ENCODE data around the gene OLFM1.

Gene OLFM1

GRCh38 chr9:135090547-135090946 is 3.1 kb downstream of the OLFM1 start:
- DNase-seq, result no peak

DNA sequence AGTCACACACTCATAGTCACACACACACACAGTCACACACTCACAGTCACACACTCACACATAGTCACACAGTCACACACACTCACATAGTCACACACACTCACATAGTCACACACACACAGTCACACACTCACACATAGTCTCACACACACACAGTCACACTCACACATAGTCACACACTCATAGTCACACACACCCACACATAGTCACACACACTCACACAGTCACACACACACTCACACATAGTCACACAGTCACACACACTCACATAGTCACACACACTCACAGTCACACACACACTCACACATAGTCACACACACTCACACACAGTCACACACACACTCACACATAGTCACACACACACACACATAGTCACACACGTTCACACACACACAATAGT is 4.1 kb downstream of the OLFM1 start:
- DNase-seq, result no peak

- DNase-seq, result no peak
These were observed 5.6 kb downstream of the OLFM1 start for GRCh38 chr9:135093111-135093510.

DNA sequence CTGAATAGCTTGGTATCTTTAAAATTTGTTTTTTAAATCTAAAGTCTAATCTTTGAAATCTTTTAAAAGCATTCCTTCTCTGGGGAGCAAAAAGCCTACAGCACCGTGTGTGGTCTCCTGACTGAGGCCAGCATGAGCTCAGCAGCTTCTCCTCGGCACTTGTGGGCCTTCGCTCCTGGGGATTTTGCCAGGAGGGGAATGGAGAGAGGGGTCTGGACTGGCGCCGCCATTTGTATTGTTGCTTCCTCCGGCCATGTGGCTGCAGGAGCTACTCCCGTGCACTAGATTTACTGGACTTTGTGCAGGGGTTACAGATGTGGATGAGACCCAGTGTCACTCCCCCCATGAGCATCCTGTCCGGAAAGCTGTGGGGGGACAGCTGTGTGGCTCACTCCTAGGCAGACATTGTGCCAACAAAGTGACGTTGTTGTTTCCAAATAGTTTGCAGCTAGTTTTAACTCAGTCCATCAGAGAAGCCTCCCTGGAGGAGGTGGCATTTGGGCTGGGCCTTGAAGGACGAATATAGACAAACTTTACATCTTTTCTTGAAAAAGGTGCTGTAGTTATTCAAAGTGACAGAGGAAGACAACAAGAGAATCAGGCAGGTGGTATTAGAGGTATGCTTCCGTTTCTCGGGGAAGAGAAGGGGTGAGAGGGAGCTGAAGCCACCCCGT is 6.6 kb downstream of the OLFM1 start:
- DNase-seq, result no peak

DNA sequence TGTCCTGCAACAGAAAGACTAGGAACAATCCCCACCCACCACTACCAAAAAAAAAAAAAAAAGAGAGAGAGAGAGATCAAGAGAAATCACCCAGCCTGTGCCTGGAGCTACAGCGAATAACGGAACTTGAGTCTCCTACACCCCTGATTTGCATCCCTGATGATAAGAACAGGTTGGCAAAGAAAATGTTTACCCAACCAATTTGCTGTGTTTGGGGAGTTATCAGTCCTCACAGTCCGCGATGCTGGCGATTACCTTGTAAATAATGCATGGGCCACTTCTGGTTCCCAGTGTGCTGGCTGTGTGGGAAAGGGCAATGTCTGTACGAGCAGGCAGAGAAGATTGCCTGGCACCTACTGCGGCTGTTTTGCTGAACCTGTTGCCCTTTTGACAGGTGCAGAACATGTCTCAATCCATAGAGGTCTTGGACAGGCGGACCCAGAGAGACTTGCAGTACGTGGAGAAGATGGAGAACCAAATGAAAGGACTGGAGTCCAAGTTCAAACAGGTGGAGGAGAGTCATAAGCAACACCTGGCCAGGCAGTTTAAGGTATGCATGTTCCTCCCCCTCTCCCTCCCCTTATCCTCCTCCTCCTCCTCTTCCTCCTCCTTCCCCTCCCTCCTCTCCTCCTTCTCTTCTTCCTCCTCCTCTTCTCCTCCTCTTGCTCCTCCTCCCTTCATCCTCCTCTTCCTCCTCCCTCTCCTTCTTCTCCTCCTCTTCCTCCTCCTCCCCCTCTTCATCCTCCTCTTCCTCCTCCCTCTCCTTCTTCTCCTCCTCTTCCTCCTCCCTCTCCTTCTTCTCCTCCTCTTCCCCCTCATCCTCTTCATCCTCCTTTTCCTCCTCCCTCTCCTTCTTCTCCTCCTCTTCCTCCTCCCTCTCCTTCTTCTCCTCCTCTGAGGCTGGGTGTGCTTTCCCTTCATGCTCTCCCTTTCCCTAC is 8.3 kb downstream of the OLFM1 start:
- no peak for DNase-seq

GRCh38 chr9:135096408-135096895 is 9.0 kb downstream of the OLFM1 start:
- DNase-seq, result no peak

DNA sequence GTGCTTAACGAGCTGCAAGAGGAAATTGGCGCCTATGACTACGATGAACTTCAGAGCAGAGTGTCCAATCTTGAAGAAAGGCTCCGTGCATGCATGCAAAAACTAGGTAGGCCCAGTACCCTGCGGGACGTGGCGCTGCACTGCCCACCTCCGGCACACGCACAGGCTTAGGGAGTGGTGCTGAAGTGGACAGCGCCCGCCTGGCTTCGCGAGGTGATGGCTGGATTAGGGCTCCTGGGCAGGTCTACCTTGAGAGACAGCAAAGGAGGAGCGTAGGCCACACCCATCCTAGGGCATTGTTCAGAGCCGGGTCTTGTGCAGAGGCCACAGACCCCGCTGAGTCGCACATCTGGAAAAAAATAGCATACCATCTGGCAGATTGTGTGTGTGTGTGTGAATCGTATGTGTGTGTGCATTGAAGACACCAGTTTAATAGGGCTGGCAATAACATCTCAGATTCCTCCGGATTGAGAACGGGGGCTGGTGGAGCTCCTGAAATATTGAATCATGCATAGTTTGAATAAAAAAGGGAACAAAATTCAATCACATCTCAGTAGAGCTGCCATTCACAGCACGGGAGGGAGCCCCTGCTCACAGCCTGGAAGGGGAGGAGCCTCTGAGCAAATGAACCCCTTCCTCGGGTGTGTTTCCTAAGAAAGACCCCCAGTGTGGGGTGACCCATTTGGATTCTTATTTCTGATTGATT is 11.1 kb downstream of the OLFM1 start:
- no peak for DNase-seq

- DNase-seq, result no peak
These were observed 12.1 kb downstream of the OLFM1 start for GRCh38 chr9:135099574-135099973.

DNA sequence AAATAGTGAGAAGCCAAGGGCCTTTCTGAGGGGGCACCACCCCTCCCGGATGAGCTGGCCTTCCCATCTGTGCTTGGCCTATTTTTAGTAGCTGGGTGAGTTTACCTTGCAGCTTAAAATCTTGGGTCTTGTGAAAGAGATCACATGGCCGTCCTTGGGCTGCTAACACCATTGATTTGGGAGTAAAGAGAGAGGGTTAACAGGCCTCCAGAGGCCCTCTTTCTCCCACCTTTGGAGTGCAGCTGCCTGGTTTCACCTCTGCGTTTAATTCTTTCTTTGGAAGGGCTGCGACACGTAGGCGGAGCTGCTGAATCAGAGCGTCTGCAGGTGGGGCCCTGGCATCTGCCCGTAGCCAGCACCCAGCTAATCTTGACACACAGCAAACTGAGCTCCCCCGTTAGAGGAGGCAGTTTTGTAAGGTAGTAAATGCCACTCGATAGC is 12.8 kb downstream of the OLFM1 start:
- DNase-seq, result no peak

DNA sequence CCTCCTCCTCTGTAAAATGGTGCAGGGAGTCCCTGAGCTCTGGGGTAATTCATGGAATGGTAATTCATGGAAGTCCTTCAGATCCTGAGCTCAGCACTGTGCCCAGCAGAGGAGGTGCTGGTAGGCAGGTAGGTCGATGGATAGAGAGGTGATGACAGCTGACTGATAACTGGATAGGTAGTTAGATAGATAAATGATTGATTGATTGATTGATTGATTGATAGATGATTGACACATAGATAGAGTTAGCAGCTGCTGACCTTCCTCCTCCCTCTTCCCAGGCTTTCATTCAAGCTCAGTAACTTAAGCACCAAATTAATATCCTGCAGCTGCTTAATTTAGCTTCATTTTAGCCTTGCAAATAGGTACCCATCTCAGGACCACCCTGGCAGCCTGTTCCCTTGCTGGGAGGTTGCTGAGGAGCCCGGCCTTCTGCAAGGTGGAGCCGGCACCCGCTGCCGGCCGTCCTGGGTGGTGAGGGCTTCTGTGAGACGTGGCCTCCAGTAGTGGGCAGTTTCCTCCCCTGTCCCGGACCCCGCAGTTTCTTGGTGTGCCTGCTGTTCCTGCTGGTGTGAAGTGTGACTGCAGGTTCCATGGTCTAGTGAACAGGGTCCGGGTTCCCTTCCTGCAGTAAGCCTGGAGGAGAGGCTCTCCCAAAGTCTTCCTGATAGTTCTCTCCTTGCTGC is 13.4 kb downstream of the OLFM1 start:
- DNase-seq, result no peak

DNA sequence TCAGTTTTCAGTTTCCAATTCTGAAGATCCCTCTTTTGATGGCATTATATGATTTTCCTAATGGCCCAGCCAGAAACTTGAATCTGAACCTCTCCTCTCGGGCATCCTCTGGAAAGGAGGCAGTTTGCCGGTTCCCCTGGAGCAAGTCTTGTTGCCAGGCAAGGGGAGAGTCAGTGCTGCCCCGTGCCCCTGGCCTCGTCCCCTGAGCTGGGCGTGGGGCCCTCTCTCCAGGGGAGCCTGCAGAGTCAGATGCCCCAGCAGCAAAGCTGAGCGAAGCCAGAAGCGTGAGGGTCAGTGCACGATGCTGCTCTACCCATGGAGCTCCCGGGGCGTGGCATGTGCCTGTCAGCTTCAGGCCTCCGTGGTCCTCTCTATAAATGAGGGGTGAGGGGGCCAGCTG is 14.0 kb downstream of the OLFM1 start:
- no peak for DNase-seq

- DNase-seq, result no peak
These were observed 14.5 kb downstream of the OLFM1 start for GRCh38 chr9:135101926-135102325.

- no peak for DNase-seq
These were observed 14.9 kb downstream of the OLFM1 start for GRCh38 chr9:135102331-135102730.

DNA sequence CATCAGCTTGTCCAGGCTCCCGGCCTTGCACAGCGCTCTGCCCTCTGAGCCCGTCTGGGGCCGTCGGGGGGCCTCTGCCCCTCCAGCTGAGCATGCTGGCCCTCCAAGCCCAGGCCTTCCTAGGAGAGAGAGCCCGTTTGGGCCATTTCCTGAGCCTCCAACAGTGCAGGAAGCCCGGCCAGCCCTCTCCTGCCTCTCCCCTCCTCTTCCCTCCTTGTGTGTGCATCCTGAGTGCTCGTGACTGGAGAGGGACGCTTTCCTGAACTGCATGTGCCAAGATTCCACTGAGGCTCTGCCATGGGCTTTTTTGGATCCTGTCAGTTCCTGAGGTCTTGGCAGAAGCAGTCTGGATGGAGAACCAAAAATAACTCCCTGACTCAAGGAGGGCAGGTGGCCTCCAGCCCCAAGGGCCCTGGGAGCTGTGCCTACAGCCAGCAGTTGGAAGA is 15.6 kb downstream of the OLFM1 start:
- no peak for DNase-seq

DNA sequence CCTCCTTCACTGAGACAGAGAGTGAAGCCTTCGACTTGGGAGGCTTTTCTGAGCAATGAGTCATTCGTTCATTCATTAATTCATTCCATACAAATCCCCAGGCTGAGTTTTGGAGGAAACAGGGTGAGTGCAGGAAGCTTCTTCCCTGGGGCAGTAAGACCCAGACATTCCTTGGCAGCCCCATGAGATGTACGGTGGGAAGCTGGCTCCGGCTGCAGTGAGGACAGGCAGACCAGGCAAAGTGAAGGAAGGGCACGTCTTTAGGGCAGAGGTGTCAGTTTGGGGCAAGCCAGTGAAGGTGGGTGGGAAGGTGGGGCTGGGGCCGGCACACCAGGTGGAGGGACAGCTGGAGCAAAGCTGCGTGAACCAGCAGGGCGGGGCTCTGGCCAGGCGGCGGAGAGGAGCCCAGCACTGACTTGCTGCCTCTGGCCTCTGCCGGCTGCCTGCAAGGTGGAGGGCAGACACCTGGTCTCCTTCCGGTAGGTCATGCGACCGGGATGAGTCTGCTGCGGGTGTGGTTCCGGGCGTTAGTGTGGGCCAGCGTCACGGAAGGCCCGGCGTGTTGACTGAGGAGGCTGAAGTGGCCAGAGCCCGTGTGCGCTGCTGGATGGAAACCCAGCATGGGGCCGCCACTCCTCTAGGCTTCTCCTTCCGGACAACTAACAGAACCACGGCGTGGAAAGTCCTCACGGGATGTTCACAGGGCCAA is 16.6 kb downstream of the OLFM1 start:
- DNase-seq, result no peak

DNA sequence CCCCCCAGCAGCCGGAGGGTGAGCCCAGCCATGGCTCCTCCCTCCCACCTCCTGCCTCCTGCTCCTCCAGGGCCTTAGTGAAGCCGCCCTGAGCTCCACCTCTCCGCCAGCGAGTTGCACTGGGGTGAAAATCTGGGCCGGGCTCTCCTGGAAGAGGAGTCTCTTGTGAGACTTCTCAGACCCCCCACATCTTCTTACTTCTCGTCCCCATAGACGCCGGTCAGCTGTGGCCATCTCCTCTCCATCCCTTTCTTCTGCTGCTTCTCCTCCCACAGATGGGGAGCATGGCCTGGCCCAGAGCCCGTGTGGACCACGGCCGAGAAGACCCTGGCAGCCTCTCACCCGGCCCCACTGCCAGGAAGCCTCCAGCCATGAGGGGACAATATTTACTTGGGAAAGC is 17.3 kb downstream of the OLFM1 start:
- no peak for DNase-seq

- no peak for DNase-seq
These were observed 17.8 kb downstream of the OLFM1 start for GRCh38 chr9:135105211-135105745.

DNA sequence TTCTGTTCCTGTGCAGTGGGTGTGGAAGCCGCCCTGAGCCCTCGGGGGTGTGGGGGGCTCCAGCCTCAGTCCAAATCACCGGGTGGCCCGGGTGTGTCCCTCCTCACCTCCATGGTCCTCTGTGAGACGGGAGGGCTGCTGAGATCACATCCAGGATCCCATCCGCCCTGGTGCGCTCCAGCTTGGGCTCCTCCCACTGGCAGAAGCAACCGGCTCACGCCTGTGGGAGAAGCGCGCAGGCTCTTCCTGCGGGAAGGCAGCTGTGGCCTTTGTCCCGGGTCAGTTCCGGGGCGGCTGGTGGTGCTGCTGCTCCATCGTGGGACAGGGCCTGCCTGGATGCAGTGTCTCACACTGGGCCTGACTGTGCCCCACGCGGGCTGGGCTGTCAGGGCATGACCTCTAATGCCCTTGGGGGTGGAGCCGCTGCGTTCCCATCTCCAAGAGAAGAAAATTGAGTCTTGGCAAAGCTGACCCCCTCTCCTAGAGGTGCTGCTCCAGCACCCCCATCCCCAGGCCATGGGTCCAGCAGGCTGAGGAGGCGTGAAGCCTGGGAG is 18.5 kb downstream of the OLFM1 start:
- no peak for DNase-seq

DNA sequence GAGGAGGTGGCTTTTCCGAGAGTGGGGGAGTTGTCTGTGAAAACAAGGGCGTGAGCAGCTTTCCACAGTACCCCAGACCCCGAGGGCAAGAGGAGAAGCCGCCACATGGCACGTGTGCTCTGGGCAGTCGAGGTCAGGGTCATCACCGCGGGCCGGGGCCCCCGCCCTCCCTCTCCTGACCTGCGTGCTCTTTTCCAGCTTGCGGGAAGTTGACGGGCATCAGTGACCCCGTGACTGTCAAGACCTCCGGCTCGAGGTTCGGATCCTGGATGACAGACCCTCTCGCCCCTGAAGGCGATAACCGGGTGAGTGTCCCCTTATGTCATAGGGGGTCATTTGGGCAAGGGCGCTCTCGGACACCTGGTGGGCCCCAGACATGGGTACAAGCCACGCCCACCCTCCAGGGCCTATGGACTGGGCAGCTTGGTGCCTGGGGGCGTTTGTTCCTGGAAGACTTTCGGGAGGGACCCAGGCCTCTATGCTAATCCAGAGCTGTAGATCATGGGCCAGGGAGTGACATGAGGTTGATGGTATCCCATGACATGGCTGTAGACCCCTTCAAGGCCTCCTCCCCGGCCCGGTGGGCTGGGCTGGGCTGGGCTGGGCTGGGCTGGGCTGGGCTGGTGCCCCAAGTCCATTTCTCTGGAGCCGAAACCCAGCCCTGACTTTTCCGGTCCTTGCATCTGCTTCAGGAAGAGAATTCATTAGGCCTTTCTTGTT is 19.2 kb downstream of the OLFM1 start:
- no peak for DNase-seq

- DNase-seq, result no peak
These were observed 20.2 kb downstream of the OLFM1 start for GRCh38 chr9:135107581-135108235.
